NCI-H526 (cell line): Measurements from ENCODE around the gene HYAL3.
A peak's percentile ranks its signal among the peaks of the same experiment; 100 is the strongest.
"Not testable (repeated sequence)": the region's sequence is repeated elsewhere in the genome, so short reads cannot be mapped to it uniquely, and the experiment has no call there.

Experiments used
- DNase-seq, 2 experiments: peaks; one replicate each; lab custom pipeline; 2025; lab: John Stamatoyannopoulos, UW

The HYAL3 gene

DNA sequence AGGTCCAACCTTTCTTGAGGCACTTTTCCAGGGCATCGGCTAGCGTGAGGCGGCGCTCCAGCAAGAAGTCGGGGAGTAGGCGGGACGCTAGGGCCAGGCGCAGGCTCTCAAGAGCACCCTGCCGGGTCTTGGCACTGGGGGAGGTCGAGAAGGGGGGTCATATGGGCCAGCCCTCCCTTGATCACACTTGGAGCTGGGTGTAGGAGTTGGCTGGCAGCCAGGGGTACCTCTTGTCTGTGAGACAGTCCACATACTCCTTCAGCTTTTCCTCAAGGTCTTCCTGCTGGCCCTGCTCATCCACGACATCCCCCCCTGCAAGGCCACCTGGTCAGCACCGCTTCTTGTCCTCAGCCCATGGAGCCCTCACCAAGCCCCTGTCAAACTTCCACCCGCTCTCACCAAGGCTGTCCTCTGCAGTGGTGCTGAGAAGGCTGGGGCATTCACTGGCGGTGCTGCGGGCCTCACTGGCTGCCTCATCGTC lies 9.0 kb downstream of the HYAL3 start:
- no peak for DNase-seq

DNA sequence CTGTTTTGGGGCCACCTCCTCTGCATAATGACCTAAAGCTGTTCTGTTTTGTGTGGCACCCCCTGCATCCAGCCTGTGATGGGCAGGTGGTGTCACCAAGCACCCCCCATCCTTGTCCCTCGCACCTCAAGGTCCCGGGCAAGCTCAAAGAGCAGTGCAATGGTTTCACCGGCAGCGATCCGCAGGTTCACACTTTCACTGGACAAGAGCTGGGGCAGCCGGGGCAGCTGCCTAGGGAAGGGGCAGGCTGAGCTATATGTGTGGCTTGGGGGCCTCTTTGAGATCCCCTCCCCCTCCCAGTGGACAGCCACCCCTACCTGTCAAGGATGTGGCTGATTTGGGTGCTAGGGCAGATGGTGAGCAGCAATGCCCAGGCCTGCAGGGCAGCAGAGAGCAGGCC lies 10.1 kb downstream of the HYAL3 start:
- no peak for DNase-seq

DNA sequence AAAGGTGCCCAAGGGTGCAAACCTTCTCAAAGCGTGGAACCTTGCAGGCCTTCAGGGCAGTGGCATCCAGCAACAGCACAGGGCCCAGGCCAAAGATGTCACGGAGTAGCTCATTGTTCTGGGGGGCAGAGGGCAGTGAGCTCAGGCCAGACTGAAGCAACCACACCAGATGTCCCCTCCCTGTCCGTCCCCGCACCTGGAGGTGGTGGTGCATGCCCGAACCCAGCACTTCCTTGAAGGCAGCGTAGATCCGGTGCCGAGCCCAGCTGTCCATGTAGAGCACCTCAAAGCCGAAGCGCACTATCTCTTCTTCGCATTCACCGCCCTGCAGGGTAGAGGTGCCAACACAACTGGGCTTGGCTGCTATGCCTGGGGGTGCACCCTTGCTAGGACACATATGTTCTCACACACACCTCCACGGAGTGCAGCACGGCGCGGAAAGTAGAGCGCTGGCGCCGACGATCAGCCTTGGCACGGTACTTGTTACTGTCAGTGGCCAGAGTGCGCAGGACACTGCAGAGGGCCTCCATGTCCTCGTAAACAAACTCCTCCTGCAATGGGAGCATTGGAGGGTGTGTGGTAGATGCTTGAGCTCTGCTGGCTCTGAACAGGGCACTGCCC lies 10.7 kb downstream of the HYAL3 start:
- no peak for DNase-seq

DNA sequence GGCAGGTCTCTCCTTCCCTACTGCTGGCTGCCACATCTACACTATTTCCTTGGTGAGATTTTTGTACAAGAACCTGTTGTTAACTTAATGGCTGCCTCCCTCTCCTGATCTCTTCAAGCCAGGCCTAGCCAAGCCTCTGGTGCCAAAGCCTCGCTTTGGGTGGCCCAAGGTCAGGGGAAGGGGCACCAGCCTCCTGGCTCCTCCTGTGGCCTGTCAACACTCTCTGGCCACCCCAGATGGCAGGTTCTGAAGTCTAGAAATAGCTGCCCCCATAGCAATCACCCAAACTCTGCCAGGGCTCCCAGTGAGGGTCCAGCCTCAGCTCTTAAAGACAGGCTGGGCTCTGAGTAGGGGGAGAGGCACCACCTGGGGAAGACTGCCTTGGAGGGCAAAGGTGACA lies 11.9 kb downstream of the HYAL3 start:
- DNase-seq: no peak

DNA sequence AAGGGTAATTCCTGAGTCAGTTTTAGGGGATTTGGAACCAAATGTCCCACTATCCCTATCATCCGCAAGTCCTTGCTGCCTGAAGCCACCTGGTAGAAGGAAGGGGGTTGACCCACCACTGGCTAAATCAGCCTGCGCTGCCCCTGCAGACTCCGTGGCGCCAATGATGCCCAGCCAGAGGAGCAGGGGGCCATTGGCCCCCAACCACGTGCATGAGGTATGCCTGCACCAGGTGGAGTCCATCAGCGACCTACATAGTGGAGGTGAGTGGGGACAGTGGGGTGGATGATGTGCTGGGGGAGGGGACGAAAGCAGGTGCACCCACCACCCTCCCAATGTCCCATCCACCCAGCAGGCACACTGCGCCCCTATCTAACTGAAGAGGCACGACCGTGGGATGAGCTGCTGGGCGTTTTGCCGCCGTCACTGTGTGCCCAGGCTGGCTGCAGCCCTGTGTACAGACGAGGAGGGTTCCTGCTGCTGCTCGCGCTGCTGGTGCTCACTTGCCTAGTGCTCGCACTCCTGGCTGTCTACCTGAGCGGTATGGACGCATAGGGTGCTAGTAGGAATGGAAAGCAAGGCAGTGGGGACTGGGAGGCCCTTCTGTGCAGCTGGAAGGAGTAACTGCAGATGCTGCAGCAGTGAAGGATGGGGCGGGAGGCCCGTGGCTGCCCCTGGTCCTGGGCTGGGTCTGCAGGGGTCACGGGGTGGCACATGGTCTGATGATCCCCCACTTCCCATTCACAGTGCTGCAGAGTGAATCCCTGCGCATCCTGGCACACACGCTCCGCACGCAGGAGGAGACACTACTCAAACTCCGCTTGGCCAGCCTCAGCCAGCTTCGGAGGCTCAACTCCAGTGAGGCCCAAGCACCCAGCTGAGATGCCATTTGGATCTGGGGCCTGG lies 12.6 kb downstream of the HYAL3 start:
- DNase-seq: no peak

DNA sequence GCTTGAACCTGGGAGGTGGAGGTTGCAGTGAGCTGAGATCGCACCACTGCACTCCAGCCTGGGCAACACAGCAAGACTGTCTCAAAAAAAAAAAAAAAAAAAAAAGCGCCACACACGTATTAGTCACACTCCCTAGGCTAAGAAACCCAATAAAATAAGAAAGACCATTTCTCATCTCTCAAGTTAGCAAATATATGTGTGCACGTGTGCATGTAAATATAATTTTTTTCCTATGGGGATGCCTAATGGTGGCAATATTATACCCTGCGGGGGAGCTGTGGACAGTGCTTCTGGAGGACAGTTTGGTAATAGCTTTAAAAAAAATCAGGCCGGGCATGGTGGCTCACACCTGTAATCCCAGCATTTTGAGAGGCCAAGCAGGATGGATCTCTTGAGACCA lies 15.1 kb downstream of the HYAL3 start:
- not testable (repeated sequence) for DNase-seq

DNA sequence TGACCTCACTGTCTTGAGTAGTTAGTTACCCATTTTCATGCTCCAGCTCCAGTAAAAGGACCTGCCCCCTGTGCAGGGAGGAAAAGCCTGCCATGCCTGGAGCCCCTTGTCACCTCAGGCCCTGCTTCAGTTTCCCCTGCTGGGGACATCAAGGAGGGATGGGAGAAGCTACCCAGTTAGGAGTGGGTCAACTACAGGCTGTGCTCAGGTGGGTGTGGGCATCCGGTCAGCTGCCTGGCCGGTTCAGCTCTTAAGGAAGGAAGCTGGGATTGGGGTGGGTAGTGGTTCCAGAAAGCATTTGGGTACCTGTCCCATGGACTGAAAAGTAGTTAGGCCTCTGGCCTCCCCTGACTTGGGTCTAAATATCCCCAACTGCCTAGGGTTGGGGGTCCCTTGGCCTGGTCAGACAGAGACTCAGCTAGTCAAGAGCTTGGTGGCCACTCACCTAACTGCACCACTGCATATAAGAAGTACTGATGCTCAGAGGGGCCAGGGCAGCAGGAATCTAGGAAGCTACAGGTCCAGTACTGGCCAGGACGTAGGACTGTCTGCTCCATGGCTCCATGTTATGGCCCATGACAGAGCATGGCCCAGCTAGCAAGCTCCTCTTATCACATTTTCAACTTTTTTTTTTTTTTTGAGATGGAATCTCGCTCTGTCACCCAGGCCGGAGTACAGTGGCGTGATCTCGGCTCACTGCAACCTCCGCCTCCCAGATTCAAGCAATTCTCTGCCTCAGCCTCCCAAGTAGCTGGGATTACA lies 19.8 kb downstream of the HYAL3 start:
- DNase-seq: no peak

DNA sequence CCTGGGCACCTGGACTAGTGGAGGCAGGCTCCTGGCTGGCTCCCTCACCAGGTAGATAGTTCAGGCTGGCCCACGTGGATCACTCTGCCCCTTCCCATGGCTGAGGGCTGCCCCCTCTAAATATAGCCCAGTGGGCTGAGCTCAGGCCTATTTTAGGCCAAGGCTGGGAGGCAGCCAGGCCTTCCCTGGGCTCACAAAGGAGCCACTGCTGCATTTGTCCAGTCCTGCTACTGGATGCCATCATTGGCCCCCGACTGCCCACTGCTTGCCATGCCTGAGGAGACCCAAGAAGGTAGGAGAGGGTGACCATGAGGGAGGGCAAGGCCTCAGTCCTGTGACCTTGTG lies 20.4 kb downstream of the HYAL3 start, which contains the start of gene LSMEM2:
Gene LSMEM2, plus strand, starts transcription at position 208 of the 345 bp plus-strand sequence. Its CDS starts 27 bp downstream, at position 235.
- DNase-seq: no peak

DNA sequence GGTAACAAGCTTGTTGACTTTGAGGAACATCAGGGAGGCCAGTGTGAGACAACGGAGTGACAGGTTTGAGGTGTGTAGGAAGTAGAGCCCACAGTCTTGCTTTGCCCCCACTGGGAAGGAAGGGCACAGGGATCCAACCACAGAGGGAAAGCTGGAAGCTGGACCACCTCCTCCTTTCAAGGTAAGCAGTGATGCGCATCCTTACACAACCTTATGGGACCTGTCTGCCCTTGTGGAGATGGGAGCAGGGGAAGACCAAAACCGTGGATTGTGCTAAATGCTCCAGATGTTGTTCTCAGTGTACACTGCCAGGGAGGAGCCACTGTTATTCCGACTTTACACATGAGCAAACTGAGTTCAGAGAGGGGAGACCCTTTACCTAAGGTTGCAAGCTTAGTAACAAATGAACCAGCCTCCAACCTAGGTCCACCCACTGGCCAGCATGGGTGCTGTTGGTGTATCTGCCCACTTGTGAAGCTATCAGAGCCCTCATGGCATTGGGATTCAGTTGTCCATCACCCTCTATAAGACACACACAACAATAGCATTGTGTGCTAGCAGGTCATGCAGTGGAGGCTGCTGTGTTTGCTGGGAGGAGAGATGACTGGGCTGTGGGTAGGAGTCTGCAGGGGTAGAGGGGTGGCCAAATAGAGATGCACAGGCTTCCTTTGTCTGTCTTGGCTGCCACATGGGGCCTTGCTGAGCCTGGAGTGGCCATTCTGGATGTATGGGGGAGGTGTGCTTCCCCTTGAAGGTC lies 20.9 kb downstream of the HYAL3 start:
- DNase-seq: no peak

DNA sequence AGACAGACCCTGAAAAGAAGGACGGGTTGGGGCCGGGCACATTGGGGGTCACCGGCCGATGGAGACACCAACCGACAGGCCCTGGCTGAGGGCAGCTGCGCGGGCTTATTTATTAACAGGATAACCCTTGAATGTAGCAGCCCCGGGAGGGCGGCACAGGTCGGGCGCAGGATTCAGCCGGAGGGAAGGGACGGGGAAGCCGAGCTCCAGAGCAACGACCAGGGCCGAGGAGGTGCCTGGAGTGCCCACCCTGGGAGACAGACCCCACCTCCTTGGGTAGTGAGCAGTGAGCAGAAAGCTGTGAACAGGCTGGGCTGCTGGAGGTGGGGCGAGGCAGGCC lies 22.5 kb downstream of the HYAL3 start:
- DNase-seq: no peak

DNA sequence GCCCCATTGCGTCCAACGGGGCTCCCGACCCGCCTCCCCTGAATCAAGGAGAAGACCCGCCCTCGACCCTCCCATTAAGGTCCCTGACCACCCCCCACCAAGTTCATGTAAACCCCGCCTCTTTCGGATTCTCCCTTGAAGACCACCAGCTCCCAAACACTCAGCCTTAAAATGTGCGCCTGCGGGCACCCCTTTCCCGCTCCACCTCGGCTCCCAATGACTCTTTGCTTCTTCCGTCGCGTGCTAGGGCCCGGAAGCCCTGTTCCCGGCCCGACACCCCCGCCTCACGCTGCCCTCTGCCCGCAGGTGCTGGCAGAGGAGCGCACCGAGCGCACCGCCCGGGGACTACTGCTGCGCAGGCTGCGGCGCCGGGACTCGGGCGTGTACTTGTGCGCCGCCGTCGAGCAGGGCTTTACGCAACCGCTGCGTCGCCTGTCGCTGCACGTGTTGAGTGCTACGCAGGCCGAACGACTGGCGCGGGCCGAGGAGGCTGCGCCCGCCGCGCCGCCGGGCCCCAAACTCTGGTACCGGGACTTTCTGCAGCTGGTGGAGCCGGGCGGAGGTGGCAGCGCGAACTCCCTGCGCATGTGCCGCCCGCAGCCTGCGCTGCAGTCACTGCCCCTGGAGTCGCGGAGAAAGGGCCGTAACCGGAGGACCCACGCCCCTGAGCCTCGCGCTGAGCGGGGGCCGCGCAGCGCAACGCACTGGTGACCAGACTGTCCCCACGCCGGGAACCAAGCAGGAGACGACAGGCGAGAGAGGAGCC lies 23.0 kb downstream of the HYAL3 start:
- no peak for DNase-seq

DNA sequence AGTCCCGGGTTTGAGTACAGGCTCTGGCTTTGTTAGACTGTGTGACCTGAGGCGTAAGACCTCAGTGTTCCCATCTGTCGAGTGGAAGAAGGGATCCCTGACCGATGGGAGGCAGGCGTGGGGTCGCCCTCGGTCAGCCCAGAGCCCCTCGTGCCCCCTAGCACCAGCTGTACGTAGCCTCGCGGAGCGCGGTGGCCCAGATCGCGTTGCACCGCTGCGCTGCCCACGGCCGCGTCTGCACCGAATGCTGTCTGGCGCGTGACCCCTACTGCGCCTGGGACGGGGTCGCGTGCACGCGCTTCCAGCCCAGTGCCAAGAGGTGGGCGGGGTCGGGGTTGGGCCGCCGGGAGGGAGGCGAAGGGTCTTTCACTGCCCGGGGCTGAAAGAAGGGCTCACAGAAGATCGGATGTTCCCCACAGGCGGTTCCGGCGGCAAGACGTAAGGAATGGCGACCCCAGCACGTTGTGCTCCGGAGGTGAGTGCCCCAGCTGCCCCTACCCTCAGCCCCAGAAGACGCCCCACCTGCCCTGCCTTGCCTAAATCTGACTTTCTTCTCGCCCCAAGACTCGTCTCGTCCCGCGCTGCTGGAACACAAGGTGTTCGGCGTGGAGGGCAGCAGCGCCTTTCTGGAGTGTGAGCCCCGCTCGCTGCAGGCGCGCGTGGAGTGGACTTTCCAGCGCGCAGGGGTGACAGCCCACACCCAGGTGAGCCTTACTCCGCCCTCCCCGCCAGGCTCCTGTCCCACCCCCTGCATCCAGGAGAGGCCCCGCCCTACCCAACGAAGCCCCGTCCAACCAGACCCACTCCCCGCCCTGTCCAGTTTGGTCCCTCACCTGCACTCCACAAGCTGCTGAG lies 23.8 kb downstream of the HYAL3 start:
- no peak for DNase-seq

DNA sequence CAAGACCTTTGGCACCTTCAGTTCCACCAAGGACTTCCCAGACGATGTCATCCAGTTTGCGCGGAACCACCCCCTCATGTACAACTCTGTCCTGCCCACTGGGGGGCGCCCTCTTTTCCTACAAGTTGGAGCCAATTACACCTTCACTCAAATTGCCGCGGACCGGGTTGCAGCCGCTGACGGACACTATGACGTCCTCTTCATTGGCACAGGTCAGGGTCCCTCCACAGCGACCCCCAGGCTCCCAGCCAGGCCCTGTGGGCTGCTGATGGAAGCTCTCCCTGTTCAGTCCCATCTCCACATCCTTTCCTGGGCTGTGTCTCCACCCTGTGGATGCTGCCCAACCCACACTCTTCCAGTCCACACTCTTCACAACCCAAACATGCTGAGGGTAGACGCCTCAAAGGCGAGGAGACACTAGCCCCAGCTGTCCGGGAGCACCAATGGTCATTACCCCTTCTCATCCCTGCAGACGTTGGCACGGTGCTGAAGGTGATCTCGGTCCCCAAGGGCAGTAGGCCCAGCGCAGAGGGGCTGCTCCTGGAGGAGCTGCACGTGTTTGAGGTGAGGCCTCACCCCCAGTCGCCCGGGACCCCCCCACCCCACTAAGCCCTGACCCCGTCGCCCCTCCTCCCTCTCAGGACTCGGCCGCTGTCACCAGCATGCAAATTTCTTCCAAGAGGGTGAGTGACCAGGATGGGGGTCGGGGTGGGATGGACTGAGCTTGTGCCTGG lies 24.7 kb downstream of the HYAL3 start:
- DNase-seq: peak; percentile 29 to 76

DNA sequence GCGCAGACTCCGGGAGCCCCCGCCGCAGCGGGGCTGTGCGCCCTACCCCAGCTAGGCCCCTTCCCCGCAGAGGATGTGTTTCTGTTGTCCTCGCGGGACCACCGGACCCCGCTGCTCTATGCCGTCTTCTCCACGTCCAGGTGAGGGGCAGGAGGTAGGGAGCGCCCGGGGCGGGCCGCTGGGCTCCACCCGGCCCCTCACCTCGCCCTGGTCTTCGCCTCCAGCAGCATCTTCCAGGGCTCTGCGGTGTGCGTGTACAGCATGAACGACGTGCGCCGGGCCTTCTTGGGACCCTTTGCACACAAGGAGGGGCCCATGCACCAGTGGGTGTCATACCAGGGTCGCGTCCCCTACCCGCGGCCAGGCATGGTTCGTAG lies 25.5 kb downstream of the HYAL3 start:
- no peak for DNase-seq

DNA sequence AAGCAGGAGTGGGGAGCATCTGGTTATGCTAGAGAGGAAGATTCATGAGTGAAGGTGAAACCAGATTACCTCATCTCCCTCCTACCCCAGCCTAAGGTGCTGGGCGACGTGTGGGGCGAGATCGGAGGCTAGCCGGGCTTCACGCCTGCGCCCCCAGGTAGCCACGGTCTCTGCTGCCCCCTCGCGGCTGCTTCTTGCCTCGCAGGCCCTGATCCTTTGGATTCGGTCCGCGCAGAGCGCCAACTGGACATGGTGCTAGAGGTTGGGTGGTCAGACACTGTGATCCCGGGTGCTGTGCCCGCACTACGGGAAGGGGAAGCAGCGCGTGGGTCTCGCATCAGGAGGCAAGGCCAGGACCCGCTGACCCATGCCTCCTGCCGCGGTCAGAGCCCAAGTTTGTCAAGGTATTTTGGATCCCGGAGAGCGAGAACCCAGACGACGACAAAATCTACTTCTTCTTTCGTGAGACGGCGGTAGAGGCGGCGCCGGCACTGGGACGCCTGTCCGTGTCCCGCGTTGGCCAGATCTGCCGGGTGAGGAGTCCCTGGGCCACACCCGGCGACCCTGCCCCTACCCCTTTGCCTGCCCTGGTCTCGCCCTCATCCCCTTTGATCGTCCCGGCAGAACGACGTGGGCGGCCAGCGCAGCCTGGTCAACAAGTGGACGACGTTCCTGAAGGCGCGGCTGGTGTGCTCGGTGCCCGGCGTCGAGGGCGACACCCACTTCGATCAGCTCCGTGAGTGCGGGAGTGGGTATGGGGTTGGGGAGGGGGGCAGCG lies 26.1 kb downstream of the HYAL3 start:
- DNase-seq: peak; percentile 57 to 89

DNA sequence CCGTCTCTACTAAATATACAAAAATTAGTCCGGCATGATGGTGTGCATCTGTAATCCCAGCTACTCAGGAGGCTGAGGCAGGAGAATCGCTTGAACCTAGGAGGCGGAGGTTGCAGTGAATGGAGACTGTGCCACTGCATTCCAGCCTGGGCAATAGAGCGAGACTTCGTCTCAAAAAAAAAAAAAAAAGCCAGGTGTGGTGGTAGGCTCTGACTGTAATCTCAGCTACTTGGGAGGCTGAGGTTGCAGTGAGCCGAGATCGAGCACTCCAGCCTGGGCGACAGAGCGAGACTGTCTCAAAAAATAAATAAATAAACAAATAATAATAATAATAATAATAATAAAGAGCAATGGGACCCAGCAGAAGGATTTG lies 26.7 kb downstream of the HYAL3 start:
- DNase-seq: not testable (repeated sequence)

DNA sequence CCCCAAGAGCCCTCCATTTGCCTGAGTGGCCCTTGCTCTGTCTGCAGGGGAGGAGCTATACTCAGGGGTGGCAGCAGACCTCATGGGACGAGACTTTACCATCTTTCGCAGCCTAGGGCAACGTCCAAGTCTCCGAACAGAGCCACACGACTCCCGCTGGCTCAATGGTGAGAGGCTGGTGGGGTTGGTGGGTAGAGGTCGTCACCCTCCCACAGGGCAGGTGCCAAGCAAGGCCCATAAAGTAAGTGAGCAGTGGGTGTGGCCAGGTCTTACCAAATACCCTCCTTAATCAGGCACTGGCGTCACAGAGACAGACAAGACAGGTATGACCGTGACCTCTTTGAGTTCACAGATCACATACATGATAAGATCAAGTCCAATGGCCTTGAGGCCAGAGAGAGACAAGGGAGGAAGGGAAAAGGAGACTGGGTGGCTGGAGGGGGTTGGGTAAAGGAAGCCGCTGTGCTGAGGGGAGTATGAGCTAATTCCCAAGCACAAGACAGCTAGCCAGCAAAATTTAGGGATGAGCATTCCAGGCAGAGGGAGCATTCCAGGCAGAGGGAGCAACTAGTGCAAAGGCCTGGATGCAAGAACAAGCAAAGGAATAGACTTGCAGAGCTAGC lies 27.8 kb downstream of the HYAL3 start:
- DNase-seq: no peak

DNA sequence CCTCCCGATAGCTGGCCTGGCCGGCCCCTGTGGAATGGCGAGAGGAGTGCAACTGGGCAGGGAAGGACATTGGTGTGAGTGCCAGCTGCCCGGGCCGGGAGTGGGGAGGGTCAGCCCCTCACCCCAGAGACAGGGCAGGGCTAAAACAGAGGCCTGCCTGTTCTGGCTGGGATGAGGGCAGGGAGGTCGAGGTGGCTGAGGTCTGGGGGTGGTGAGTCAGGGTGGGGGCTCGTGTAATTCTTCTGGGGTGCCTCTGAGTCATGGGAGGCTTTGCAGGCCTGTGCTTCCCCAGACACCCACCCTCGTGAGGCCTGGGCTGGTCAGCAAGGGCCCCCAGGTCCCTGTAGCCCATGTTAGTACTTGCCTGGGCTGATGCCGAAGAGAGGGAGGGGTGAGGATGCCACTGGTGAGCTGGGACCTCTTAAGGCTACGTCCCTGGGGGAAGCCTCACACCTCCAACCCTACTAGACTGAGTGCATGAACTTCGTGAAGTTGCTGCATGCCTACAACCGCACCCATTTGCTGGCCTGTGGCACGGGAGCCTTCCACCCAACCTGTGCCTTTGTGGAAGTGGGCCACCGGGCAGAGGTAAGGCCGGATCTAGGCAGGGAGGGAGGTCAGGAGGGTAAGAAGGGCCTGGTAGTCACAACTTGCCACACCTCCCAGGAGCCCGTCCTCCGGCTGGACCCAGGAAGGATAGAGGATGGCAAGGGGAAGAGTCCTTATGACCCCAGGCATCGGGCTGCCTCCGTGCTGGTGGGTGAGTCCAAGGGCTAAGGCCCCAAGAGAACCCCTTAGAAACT lies 28.6 kb downstream of the HYAL3 start:
- no peak for DNase-seq
